B cell (primary cell): ENCODE measurements around the gene VWA5A.

Experiments
- CTCF ChIP-seq: fragments of 200-600 bp; IDR thresholded peaks from one replicate; pipeline ENCODE4 v1.8.0; 2022; ENCODE audit warnings: antibody characterized with exemption, mild to moderate bottlenecking
- EZH2 ChIP-seq: IDR thresholded peaks from 2 replicates; pipeline ENCODE4 v1.6.1; 2012; ENCODE audit warnings: borderline replicate concordance, low read depth, mild to moderate bottlenecking, moderate library complexity, low read length; ENCODE audit not compliant: insufficient read depth, poor library complexity, severe bottlenecking

GRCh38 chr11:124101737-124102136, 13.5 kb upstream of the VWA5A start:
- TF ChIP-seq CTCF = no peak
- no peak for TF ChIP-seq EZH2
